ENCODE results near the gene AIG1. TPM values are rescaled to one million over a fixed set of nuclear protein-coding genes. Genes with fewer than 3 reads are reported as not detected.

Gene AIG1
- total RNA-seq, 1 experiment from 2014 or later = 51.1 TPM

GRCh38 chr6:143125455-143125854, 64.8 kb downstream of the AIG1 start:
- H2AFZ ChIP-seq (ENCODE audit: low read depth, low read length, poor library complexity, severe bottlenecking) = no peak overlapping the region
- ChIA-PET RAD21 (ENCODE audit: low non-redundant PET in 1 of 2, low total read pairs in 2 of 2, uncharacterized antibody in 2 of 2, unreplicated experiment in 2 of 2) (no interaction called here), CTCF (no interaction called here), POLR2A (no interaction called here)
- H3K79me2 ChIP-seq (ENCODE audit: insufficient read depth, low read length) = no peaks in the 10 kb centered on the region
- ATAC-seq (no peak), DNase-seq (ENCODE audit: low read depth, low spot score) (no peak)
- H3K9me2 ChIP-seq (ENCODE audit: insufficient read depth) = no peaks in the 10 kb centered on the region
- no peak overlapping the region for H3K9ac ChIP-seq (ENCODE audit: low read length)
- H3K4me1 ChIP-seq (ENCODE audit: control insufficient read depth in 1 of 2, insufficient read depth in 2 of 2, low read length in 2 of 2) = no peaks in the 10 kb centered on the region
- no peaks in the 10 kb centered on the region for H4K20me1 ChIP-seq (ENCODE audit: insufficient read depth)
- no TSS peak for BruUV-seq (replicated peaks)
- H3K4me3 ChIP-seq (replicated peaks in 1 of 2; ENCODE audit: low read depth in 1 of 2, low read length in 2 of 2) = no peak overlapping the region
- H3K9me3 ChIP-seq (ENCODE audit: control insufficient read depth in 1 of 2, insufficient read depth in 1 of 2, low read depth in 1 of 2, low read length in 2 of 2) = no peaks in the 10 kb centered on the region
- H3K27ac ChIP-seq (ENCODE audit: low read depth, low read length) = no peak overlapping the region
- H3K36me3 ChIP-seq (ENCODE audit: control insufficient read depth in 1 of 2, insufficient read depth in 2 of 2, low read length in 2 of 2) = 0 out of 4 replicates have a peak, but pooled peaks cover 0 to 2% of the 10 kb centered on the region in 2 experiments
- no peak overlapping the region for H3K4me2 ChIP-seq (ENCODE audit: low read length)
- intact Hi-C loops (cut with micrococcal nuclease) = no loop called here
- no peaks in the 10 kb centered on the region for H3K27me3 ChIP-seq (ENCODE audit: insufficient read depth, low read length)
- TF ChIP-seq POLR2AphosphoS5 (IDR thresholded peaks at IDR 0.05; ENCODE audit: low read depth, low read length) (no peak), RAD21 (IDR thresholded peaks at IDR 0.05; ENCODE audit: low read depth) (no peak), SRF (IDR thresholded peaks at IDR 0.05; ENCODE audit: low read depth) (no peak), ZBTB33 (IDR thresholded peaks at IDR 0.05; ENCODE audit: extremely low read depth, insufficient replicate concordance, low read length) (no peak), ATF3 (IDR thresholded peaks at IDR 0.05) (no peak), EZH2 (IDR thresholded peaks at IDR 0.05) (no peak)

GRCh38 chr6:143125864-143126573, 65.3 kb downstream of the AIG1 start:
- Histone ChIP-seq H3K9ac (ENCODE audit: low read length) (no peak overlapping the region), H3K79me2 (ENCODE audit: insufficient read depth, low read length) (no peaks in the 10 kb centered on the region), H3K27me3 (ENCODE audit: insufficient read depth, low read length) (no peaks in the 10 kb centered on the region), H3K4me3 (replicated peaks in 1 of 2; ENCODE audit: low read depth in 1 of 2, low read length in 2 of 2) (no peak overlapping the region), H3K4me1 (ENCODE audit: control insufficient read depth in 1 of 2, insufficient read depth in 2 of 2, low read length in 2 of 2) (no peaks in the 10 kb centered on the region), H4K20me1 (ENCODE audit: insufficient read depth) (no peaks in the 10 kb centered on the region), H3K27ac (ENCODE audit: low read depth, low read length) (no peak overlapping the region), H3K9me3 (ENCODE audit: control insufficient read depth in 1 of 2, insufficient read depth in 1 of 2, low read depth in 1 of 2, low read length in 2 of 2) (peaks cover 0 to 5% of the 10 kb centered on the region in 2 experiments; a peak in 1 of 4 replicates), H3K36me3 (ENCODE audit: control insufficient read depth in 1 of 2, insufficient read depth in 2 of 2, low read length in 2 of 2) (no peaks in the 10 kb centered on the region), H2AFZ (ENCODE audit: low read depth, low read length, poor library complexity, severe bottlenecking) (no peak overlapping the region), H3K4me2 (ENCODE audit: low read length) (no peak overlapping the region), H3K9me2 (ENCODE audit: insufficient read depth) (no peaks in the 10 kb centered on the region)
- intact Hi-C loops (cut with micrococcal nuclease) = no loop called here
- ChIA-PET POLR2A (no interaction called here), CTCF (no interaction called here), RAD21 (ENCODE audit: low non-redundant PET in 1 of 2, low total read pairs in 2 of 2, uncharacterized antibody in 2 of 2, unreplicated experiment in 2 of 2) (no interaction called here)
- no TSS peak for BruUV-seq (replicated peaks)
- DNase-seq (ENCODE audit: low read depth, low spot score) (no peak), ATAC-seq (no peak)
- no peak for TF ChIP-seq EGR1 (IDR thresholded peaks at IDR 0.05; ENCODE audit: low read depth)
- no peak for TF ChIP-seq ELF1 (IDR thresholded peaks at IDR 0.05; ENCODE audit: borderline replicate concordance, low read depth)
- TF ChIP-seq POLR2A (IDR thresholded peaks at IDR 0.05; ENCODE audit: borderline replicate concordance, extremely low read depth, insufficient read depth, insufficient read length) = no peak
- TF ChIP-seq ZNF274 (IDR thresholded peaks at IDR 0.05; ENCODE audit: low read depth, low read length) = no peak
- no peak for TF ChIP-seq JUND (IDR thresholded peaks at IDR 0.05)
- no peak for TF ChIP-seq ZBTB33 (IDR thresholded peaks at IDR 0.05; ENCODE audit: extremely low read depth, insufficient replicate concordance, low read length)
- no peak for TF ChIP-seq EZH2phosphoT487 (IDR thresholded peaks at IDR 0.05; ENCODE audit: borderline replicate concordance)
- TF ChIP-seq CEBPB (IDR thresholded peaks at IDR 0.05; ENCODE audit: low read depth) = no peak
- no peak for TF ChIP-seq CTCF (IDR thresholded peaks at IDR 0.05 in 2 of 3, conservative IDR thresholded peaks at IDR 0.05 in 1 of 3; ENCODE audit: borderline replicate concordance in 1 of 3, insufficient read depth in 1 of 3, low read depth in 2 of 3, low read length in 2 of 3)
- no peak for TF ChIP-seq ZFX (IDR thresholded peaks at IDR 0.05)
